Tibial nerve (tissue), 4 donors: ENCODE data around the gene ODF2.

Experiments
- EP300 ChIP-seq, 2 donors: sonication (generic); formaldehyde crosslinking; IDR thresholded peaks; one replicate each; pipeline ENCODE4 v1.6.1; 2017; ENCODE audit warnings: antibody characterized with exemption in 2 of 2, mild to moderate bottlenecking in 1 of 2
- POLR2A ChIP-seq, 2 donors: fragments of 450-650 bp; IDR thresholded peaks; one replicate each; pipeline ENCODE4 v1.6.1; 2017; ENCODE audit warnings: antibody characterized with exemption in 2 of 2, mild to moderate bottlenecking in 2 of 2, moderate library complexity in 2 of 2
- TF ChIP-seq, protein P1 (sequence below), 5 experiments: fragments of 200-600 bp in 3 of 5; fragments of 450-650 bp in 2 of 5; sonication (generic) in 3 of 5; IDR thresholded peaks; one replicate each; pipeline ENCODE4 v1.5.1; 2016 to 2019; ENCODE audit warnings: antibody characterized with exemption in 5 of 5, mild to moderate bottlenecking in 3 of 5, moderate library complexity in 2 of 5

DNA sequence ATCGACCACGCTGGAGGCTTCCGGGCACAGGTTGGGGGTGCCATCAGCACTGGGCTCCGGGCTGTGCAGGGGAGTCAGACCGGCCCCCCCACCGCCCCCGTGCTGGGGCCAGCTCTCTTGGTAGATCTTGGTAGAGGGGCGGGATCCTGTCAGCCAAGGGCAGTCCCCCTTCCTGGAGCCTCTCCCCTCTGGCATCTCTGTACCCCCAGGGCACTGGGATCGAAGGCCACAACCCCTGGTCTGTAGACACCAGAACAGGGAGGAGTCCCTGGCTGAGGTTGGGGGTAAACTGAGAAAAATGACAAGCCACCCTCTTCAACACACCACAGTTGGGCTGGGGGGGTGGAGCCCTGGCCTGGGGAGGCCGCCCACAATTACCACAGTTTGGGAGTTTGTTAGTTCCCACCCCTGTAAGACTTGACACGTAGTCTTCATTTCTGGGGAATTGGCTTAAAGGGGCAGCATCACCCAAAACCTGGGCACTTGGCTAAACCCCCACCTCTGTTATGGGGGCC, 34.3 kb upstream of the ODF2 start:
- no peak for TF ChIP-seq POLR2A (IDR thresholded peaks at IDR 0.05)
- TF ChIP-seq, protein P1, sequence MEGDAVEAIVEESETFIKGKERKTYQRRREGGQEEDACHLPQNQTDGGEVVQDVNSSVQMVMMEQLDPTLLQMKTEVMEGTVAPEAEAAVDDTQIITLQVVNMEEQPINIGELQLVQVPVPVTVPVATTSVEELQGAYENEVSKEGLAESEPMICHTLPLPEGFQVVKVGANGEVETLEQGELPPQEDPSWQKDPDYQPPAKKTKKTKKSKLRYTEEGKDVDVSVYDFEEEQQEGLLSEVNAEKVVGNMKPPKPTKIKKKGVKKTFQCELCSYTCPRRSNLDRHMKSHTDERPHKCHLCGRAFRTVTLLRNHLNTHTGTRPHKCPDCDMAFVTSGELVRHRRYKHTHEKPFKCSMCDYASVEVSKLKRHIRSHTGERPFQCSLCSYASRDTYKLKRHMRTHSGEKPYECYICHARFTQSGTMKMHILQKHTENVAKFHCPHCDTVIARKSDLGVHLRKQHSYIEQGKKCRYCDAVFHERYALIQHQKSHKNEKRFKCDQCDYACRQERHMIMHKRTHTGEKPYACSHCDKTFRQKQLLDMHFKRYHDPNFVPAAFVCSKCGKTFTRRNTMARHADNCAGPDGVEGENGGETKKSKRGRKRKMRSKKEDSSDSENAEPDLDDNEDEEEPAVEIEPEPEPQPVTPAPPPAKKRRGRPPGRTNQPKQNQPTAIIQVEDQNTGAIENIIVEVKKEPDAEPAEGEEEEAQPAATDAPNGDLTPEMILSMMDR (IDR thresholded peaks at IDR 0.05) = no peak
- no peak for TF ChIP-seq EP300 (IDR thresholded peaks at IDR 0.05)
